Skeletal muscle tissue (tissue), 4 donors: ENCODE results near the gene RAPGEF2. TPM values are rescaled to one million over a fixed set of nuclear protein-coding genes. Genes with fewer than 3 reads are reported as not detected.
A peak's percentile ranks its signal among the peaks of the same experiment; 100 is the strongest.

ENCODE experiments used
- H3K27ac ChIP-seq: one replicate; pipeline ENCODE4 v1.7.0; 2013; ENCODE audit warnings: mild to moderate bottlenecking, low read depth, low read length, inconsistent platforms
- H3K27me3 ChIP-seq, 3 donors: one replicate each; pipeline ENCODE4 v1.7.0; 2013; ENCODE audit warnings: low read length in 3 of 3; ENCODE audit not compliant: control insufficient read depth in 3 of 3, insufficient read depth in 3 of 3
- H3K36me3 ChIP-seq, 3 donors: one replicate each; pipeline ENCODE4 v1.7.0; 2013; ENCODE audit warnings: low read length in 3 of 3; ENCODE audit not compliant: control insufficient read depth in 3 of 3, insufficient read depth in 3 of 3
- H3K4me1 ChIP-seq, 3 donors: one replicate each; pipeline ENCODE4 v1.7.0; 2013; ENCODE audit warnings: low read length in 3 of 3, mild to moderate bottlenecking in 3 of 3; ENCODE audit not compliant: control insufficient read depth in 3 of 3, insufficient read depth in 3 of 3
- H3K4me3 ChIP-seq, 3 donors: one replicate each; pipeline ENCODE4 v1.7.0; 2013; ENCODE audit warnings: low read length in 3 of 3
- H3K9ac ChIP-seq, 3 donors: one replicate each; pipeline ENCODE4 v1.7.0; 2013; ENCODE audit warnings: low read length in 3 of 3, mild to moderate bottlenecking in 3 of 3, moderate library complexity in 2 of 3, low read depth in 1 of 3
- H3K9me3 ChIP-seq, 3 donors: one replicate each; pipeline ENCODE4 v1.7.0; 2013; ENCODE audit warnings: low read length in 3 of 3; ENCODE audit not compliant: control insufficient read depth in 3 of 3
- total RNA-seq: library from RNA; depleted of rRNA; stranded (reverse); fragments of >200 nt; gene quantifications from one replicate; pipeline ENCODE4 v1.2.3, GENCODE V29; 2014
- donor health status: Osteomylitis.

Gene RAPGEF2
- total RNA-seq, 1 donor from 2014 or later, result 46.4 TPM

DNA sequence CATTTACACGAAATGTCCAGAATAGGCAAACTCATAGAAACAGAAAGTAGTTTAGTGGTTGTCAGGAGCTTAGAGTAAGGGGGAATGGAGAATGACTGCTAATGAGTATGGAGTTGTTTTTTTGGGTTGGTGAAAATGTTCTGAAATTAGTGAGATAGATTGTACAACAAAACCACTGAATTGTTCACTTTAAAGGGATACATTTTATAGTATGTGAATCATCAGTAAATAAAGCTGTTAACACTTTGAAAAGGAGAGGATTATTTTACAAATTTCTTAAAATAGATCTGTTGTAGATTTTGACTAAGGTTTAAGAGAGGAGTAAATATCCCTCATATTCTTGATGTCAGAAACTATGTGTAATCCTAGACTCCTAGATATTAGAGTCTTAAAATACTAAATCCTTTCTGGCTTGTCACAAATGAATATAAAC, 82.7 kb downstream of the RAPGEF2 start:
- no peak overlapping the region for H3K27ac ChIP-seq
- H3K27me3 ChIP-seq, result no peaks in the 10 kb centered on the region
- H3K9ac ChIP-seq, result no peak overlapping the region
- no peaks in the 10 kb centered on the region for H3K36me3 ChIP-seq
- no peaks in the 10 kb centered on the region for H3K9me3 ChIP-seq
- peaks cover 0 to 2% (median 0%) of the 10 kb centered on the region in 3 donors for H3K4me1 ChIP-seq
- H3K4me3 ChIP-seq, result no peak overlapping the region

DNA sequence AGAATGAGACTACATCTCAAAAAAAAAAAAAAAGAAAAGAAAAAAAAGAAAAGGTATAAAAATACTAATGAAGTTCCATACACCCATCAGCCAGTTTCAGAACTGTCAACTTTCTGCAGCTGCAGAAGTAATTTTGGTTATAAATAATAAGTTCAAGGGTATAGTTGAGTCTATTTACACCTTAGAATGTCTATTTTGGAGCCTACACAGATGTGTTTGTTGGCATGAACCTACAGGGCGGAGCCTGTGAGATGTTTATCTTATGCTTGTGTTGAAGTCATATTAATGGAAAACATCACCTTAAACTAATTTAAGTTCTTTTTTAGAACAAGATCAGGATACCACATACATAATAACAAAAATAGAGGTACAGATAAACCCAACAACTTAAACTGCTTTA, 85.8 kb downstream of the RAPGEF2 start:
- Histone ChIP-seq H3K27me3 (no peaks in the 10 kb centered on the region), H3K4me1 (peaks cover 0 to 2% (median 0%) of the 10 kb centered on the region in 3 donors), H3K27ac (no peak overlapping the region), H3K9ac (no peak overlapping the region), H3K36me3 (no peaks in the 10 kb centered on the region), H3K4me3 (no peak overlapping the region), H3K9me3 (no peaks in the 10 kb centered on the region)

DNA sequence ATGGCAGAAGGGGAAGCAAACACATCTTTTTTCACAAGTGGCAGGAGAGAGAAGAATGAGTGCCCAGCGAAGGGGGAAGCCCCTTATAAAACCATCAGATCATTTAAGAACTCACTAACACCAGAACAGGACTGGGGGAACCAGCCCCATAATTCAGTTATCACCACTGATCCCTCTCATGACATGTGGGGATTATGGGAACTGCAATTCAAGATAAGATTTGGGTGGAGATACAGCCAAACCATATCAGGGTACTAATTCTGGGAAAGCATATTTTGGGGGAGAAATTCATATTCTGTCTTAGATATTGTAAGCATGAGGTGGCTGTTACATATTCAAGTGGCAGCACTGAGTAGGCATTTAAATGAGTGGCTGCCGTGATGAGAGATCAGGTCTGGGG, 87.8 kb downstream of the RAPGEF2 start:
- H3K4me1 ChIP-seq, result peaks cover 0 to 2% (median 0%) of the 10 kb centered on the region in 3 donors
- H3K36me3 ChIP-seq, result peaks cover 0 to 5% (median 3%) of the 10 kb centered on the region in 3 donors
- H3K9ac ChIP-seq, result no peak overlapping the region

DNA sequence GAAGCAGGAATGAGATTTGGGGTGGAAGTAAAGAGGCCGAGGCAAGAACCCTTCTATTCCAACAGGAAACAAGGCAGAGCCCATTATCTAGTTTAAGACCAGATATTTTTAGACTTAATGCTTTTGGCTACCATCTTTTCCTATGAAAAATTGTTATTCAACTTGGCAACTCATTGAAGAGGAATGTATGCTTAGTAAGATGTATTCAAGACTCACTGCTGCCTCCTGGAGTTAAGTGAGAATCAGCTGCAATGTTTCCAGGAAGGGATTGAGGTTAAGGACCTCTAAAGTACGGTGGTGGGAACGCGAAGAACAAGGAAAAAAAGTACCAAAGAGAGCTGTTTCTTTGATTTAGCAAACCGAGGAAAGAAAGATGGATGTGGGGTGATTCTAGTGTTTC, 89.1 kb downstream of the RAPGEF2 start:
- no peak overlapping the region for H3K27ac ChIP-seq
- no peaks in the 10 kb centered on the region for H3K4me1 ChIP-seq
- no peak overlapping the region for H3K9ac ChIP-seq
- H3K9me3 ChIP-seq, result no peaks in the 10 kb centered on the region
- H3K4me3 ChIP-seq, result no peak overlapping the region
- H3K36me3 ChIP-seq, result peaks cover 0 to 5% (median 3%) of the 10 kb centered on the region in 3 donors
- H3K27me3 ChIP-seq, result no peaks in the 10 kb centered on the region

More for the DNA sequence above, 87.8 kb downstream of the RAPGEF2 start:
- Histone ChIP-seq H3K27ac (no peak overlapping the region), H3K4me3 (no peak overlapping the region), H3K9me3 (no peaks in the 10 kb centered on the region), H3K27me3 (no peaks in the 10 kb centered on the region)

DNA sequence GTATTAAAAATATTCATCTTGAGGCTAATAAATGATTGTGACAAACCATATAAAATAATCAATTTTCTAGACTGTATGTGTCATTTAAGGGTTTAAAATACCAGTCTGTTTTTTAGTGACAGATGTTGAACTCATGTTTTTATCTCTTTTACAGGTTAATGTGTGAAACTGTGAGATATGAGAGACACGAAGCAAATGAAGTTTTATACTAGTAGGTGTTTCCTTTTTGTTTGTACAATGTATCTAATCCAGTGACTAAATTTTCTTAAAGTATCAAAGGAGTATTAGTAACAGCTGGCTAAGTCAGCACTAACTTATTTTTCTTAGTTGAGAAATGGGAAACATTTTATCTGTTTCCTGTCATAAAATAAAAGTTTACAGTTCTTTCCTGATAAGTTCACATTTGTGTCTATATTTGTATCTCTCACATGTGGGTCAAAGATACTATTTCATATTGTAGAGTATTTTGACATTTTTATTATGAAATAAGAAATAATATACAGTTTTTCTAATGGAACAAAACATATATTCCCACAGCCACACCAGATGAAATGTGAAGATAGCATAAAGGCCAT, 90.3 kb downstream of the RAPGEF2 start:
- H3K9me3 ChIP-seq, result no peaks in the 10 kb centered on the region
- H3K36me3 ChIP-seq, result peaks cover 0 to 5% (median 3%) of the 10 kb centered on the region in 3 donors
- H3K9ac ChIP-seq, result no peak overlapping the region
- peaks cover 0 to 4% (median 4%) of the 10 kb centered on the region in 3 donors for H3K4me1 ChIP-seq
- no peaks in the 10 kb centered on the region for H3K27me3 ChIP-seq
- H3K27ac ChIP-seq, result no peak overlapping the region
- no peak overlapping the region for H3K4me3 ChIP-seq

DNA sequence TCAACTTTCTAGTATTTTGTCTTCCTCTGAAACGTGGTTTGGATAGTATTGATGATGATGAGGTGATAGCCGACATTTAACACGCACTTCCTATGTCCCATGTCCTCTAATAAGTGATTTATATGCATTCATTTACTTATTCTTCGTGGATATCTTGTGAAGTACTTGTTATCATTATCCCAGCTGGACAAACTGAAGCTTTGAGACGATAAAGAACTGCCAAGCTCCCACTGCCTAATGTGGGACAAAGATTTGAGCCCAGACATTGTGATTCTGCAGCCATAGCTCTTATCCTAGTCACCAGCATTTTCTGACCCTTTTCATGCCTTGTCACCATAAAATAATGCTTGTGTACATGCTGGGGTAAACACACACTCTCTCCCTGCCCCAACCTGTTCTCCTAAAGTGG, 92.5 kb downstream of the RAPGEF2 start:
- Histone ChIP-seq H3K36me3 (peaks cover 0 to 5% (median 3%) of the 10 kb centered on the region in 3 donors), H3K9me3 (no peaks in the 10 kb centered on the region), H3K4me1 (peaks cover 0 to 4% (median 4%) of the 10 kb centered on the region in 3 donors), H3K9ac (no peak overlapping the region), H3K27me3 (no peaks in the 10 kb centered on the region), H3K27ac (no peak overlapping the region), H3K4me3 (no peak overlapping the region)

DNA sequence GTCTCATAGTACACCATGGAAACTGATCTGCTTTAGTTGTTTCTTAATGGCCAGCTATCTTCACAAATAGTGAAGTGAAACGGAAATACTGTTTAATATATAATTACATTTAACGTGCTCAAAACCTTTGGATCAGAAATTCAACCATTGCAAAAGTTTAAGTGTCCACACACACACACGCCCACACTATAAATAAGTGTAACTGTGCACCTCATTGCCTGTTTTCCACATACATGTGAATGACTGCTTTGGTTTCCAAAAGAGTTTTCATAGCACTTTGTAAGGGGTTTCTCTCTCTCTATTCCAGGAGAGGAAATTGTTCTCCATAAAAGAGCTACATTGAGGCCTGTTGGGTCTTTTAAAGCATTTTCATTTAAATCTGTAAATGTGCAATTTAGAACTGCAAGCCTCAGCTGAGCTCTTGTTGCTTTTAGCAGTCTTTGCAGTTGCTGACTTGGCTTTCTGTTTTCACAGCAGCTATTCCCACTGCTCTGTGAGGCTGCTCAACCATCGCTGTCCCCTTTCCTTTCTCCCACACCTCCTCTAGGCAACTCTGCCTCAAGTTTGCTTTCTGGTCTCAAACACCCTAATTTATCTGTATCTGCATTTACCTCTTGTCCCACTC, 94.5 kb downstream of the RAPGEF2 start:
- Histone ChIP-seq H3K27me3 (no peaks in the 10 kb centered on the region), H3K27ac (peak overlapping the region; percentile 6), H3K9me3 (no peaks in the 10 kb centered on the region), H3K4me3 (peak overlapping the region in 1 of 3 donors; percentile 26), H3K4me1 (peaks cover 0 to 13% (median 9%) of the 10 kb centered on the region in 3 donors), H3K36me3 (peaks cover 0 to 5% (median 3%) of the 10 kb centered on the region in 3 donors), H3K9ac (peak overlapping the region in 1 of 3 donors; percentile 6)

DNA sequence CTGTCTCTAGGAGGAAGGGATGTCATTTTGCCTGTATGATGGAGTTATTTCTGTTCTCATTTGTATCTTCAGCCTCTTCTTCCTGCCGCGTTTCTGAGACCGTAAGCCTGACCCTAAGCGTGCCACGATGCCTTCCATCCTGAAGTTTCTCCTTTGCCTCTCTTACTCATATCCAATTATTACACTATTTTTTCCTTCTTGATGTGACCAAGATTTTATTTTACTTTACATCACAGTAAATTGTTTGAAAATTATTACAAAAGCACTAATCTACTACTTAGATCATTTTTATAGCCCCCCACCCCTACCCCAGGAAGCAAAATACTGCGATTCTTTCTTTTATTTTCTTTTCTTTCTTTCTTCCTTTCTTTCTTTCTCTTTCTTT, 95.0 kb downstream of the RAPGEF2 start:
- Histone ChIP-seq H3K4me1 (peaks cover 2 to 13% (median 9%) of the 10 kb centered on the region in 3 donors), H3K27me3 (no peaks in the 10 kb centered on the region), H3K27ac (peak overlapping the region; percentile 6), H3K36me3 (peaks cover 0 to 5% (median 3%) of the 10 kb centered on the region in 3 donors), H3K4me3 (peak overlapping the region in 1 of 3 donors; percentile 26), H3K9me3 (no peaks in the 10 kb centered on the region), H3K9ac (peak overlapping the region in 1 of 3 donors; percentile 6)

DNA sequence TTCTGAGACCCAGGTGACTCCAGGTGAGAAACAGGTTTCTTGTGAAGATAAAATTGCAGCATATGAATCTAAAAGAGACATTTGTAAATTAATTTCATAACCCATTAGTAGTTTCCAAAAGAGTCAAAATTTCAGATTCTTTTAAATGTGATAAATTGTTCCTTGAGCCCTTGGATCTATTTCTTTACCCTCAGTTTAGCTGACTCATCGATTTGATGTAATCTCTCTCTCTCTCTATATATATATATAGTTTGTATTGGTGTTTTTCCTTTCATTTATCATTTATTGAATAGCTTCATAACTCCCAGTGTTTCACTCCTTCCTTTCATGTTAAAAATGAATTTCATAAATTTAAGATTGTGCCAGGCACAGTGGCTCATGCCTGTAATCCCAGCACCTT, 96.9 kb downstream of the RAPGEF2 start:
- Histone ChIP-seq H3K27ac (no peak overlapping the region), H3K9ac (no peak overlapping the region), H3K36me3 (no peaks in the 10 kb centered on the region), H3K4me1 (peaks cover 3 to 13% (median 12%) of the 10 kb centered on the region in 3 donors), H3K27me3 (no peaks in the 10 kb centered on the region), H3K9me3 (no peaks in the 10 kb centered on the region), H3K4me3 (no peak overlapping the region)

DNA sequence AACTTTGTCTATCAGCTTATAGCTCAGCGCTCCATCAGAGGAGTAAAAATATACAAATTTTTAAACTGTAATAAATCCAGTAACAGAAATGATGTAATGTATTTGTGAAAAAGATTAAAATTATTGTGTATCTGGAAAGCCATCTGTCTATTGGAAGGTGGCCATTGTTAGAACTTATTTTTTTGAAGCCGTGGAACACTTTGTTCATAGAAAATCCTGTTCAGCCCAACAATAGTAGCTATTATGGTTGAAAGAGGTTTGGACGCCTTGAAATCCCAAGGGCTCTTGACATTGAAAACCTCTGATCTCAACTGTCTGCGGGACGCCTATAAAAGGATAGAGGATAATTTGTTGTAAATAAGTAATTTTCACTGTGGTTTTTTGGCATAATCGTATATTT, 98.3 kb downstream of the RAPGEF2 start:
- Histone ChIP-seq H3K36me3 (no peaks in the 10 kb centered on the region), H3K27me3 (no peaks in the 10 kb centered on the region), H3K4me3 (no peak overlapping the region), H3K9ac (peak overlapping the region in 1 of 3 donors; percentile 33), H3K9me3 (no peaks in the 10 kb centered on the region), H3K27ac (peak overlapping the region; percentile 5), H3K4me1 (peaks cover 3 to 13% (median 12%) of the 10 kb centered on the region in 3 donors)
